ENCODE measurements around the gene PIMREG. TPM values are rescaled to one million over a fixed set of nuclear protein-coding genes. Genes with fewer than 3 reads are reported as not detected.

PIMREG gene
- polyA plus RNA-seq, 1 donor = 13.3 TPM

DNA sequence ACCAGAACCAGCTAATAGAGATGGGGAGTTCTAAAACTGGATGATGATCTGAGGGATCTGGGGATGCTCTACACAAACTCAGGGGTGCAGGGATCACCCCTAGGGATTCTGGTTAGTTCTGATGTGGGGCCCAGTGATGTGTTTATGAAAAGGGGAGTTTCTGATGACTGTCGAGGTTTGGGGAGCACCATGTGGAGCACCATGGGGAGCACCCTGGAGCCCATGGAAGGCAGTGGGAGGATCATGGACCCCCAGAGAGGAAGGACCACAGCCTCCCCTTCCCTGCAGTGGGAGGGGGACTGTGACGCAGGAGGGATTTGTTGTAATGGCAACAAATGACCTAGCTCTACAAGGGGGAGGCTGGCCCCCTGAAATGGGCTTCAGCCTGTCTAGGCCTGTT lies 18.4 kb downstream of the PIMREG start:
- DNase-seq = no peak

DNA sequence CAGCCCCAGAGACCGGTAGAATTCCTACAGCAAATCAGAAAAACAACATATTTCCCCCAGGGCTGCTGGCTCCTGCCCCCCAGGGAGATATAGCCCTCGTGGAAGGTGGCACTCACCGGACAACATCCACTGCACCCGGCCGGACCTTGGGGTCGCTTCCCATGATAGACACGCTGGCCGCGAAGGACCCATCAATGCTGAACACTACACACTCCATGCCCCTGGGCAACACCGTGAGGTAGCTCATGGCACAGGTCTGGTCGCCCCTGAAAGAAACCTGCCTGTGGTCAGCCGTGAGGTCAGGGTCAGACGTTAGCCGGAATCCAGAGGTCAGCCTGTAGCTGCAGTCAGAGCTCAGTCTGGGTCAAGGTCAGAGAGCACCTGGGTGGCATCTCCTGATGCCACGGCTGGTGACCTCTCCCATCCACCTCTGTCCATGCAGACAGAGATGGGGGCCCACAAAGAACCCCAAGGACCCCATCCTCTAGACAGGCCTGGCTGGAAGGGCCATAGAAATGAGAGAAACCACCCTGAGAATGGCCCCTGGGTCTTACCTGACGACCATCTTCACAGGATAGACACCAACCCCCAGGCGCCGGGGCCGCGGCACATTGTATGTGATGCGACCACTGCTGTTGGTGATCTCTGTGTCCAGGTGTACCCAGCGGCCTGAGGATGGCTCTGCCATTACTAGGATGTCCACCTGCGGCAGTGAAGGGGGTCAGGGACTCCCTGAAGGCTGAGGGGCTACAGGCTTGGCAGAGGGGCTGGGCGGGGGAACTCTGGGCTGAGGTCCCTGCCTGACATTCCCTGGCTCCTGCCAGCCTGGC lies 19.6 kb downstream of the PIMREG start:
- no peak for DNase-seq

DNA sequence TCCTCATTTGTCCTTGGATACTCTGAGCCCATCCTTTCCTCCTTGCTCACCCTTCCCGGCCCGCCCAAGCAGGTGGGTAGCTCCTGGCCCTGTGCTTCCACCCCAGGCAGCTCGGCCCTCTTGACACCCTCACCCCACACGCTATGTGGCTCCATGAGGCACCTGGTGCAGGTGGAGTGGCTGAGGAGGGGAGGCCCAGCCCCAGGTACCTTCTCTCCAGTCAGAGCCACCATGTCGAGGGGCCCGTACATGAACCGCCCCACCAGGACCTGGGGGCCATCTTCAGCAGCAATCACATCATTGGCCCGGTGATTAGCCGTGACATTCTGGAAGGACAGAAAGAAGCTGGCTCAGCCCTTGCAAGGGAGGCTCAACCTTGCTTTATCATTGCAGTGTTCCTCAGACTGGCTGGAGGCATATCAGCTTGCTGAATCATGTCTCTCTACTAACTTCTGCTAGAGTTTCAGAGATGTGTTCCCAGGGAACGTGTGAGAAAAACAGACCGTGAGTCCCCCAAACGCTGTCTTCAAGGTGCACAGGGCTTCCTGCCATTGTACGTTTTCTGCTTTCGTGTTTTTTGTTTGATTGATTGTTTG lies 20.3 kb downstream of the PIMREG start:
- no peak for DNase-seq

DNA sequence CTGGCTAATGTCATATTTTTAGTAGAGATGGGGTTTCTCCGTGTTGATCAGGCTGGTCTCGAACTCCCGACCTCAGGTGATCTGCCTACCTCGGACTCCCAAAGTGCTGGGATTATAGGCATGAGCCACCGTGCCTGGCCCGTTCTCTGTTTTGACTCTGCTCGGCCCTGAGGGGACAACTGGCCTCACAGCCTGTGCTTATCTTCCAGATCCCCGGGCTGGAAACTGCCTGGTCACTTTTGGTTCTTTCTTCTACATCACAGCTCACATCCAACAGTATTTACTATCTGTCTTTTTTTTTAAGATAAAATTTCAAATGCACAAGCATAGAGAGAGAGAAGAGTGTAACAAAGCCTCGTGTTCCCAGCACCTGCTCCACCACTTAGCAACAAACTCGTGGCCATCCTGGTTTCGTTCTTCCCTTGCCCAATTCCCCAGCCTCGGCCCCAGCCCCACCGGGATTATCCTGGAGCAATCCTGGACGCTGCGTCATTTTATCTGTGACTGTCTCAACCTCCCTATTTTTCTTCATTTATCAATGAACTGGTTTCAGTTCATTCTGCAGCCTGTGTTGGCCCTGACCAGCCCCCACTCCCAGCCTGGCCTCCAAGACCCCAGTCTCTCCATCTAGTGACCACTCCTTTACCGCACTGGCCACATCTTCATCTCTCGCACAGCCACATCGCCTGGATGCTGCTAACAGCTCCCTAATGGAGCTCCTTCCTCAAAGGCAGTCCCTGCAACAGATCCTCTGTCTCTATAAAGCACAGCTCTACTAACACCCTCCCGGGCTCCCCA lies 21.1 kb downstream of the PIMREG start:
- no peak for DNase-seq

DNA sequence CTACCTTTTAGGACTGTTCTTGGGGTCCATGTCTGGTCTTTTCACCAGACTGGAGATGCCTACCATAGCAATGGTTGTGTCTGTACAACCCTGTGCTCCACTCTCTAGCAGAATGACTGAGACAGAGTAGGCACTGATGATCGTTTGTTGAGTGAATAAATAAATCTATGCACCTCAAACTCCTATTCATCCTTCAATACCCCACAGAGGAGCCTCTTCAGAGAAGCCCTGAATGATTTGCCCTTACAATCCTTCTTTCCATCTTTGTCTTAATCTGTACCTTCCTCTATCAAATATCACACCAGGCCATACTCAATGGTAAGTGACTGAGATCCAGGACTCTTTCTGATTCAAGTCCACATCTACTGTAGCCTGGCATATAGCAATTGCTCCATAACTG lies 23.3 kb downstream of the PIMREG start:
- DNase-seq = no peak

DNA sequence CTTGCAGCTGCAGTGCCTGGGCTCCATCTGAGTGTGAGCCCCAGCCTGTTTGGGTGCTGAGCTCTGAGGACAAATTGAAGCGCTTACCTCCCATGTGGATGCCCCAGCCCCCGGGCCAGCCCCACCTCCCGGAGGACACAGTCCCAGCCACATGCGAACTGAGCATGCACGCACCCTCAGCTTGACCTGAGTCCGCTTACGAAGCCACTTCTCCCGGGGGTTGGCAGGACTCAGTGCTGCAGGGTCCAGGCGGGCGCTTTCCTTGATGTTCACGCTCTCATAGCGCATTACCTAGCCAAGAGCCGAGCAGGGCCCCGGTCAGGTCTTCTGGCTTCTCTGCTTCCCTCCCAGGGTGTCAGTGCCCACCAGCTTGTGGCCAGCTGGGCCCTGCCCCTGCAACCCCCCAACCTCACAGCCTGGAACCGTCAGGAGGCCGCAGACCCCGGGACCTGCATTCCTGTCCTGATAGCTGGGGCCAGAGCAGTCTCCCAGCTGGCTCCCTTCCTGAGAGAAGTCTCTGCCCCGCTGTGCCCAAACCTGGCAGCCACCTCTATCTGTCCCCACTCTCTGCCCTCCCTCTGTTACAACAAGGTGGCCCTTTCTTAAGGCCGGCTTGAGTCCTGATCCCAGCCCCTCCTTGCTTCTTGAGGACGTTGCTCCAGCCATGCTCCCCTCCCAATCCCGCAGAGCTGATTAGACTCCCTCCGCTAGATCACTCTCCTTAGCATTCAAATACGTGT lies 24.0 kb downstream of the PIMREG start:
- DNase-seq = no peak

DNA sequence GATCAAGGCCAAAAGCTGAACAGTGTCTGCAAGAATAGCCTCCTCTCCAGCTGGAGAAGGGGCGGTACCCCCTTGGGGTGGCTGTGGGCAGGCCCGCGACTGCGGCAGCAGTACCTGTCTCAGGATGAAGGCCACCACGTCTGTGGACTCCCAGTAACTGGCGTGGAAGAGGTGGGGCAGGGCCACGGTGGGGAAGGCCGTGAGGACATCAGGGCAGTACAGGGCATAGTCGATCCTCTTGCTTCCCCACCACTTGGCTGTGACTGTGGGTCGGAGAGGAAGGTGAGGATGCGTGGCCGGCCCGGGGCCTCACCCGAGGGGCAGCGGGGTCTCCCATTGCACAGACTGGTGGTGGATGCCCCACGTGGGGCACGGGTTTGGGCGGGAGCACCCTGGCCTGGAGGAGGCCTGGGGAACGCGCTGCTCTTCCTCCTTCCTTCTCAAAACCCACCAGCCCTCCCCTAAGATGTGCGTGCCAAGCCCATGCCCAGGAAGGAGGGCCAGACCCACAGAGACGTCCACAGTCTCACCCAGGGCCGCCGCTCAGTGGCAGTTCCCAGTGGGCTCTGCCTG lies 26.0 kb downstream of the PIMREG start:
- no peak for DNase-seq

DNA sequence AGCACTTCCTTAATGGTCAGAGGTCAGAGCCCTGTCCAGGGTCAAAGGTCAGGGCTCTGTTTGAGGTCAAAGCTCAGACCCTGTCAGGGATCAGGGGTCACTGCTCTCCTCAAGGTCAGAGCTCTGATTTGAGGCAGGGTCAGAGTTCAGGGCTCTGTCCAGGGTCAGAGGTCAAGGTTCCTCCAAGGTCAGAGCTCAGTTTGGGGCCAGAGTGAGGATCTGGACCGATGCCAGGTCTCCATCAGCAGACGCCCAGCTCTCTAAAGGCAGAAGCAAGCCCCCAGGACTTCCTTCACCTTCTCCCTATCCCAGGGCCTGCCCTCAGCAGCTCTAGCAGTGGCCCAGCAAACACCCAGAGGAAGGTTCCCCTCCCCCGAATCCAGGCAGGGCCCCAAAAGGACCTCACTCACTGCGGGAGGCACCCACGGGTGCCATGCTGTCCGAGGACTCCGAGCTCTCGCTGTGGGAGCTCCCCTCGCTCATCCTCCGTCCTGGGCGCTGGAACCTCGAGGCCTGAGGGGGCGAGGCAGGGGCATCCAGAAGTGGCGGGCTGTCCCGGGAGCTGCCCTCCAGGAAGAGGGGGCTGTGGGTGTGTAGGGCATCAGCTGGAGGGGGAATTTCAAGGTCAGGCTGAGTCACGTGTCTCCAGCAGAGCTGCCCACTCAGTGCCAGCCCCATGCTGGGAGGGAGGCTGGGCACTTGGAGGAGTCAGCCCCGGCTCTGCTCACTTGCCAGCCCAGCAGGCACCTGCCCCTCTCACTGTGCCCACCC lies 26.7 kb downstream of the PIMREG start:
- DNase-seq = no peak

DNA sequence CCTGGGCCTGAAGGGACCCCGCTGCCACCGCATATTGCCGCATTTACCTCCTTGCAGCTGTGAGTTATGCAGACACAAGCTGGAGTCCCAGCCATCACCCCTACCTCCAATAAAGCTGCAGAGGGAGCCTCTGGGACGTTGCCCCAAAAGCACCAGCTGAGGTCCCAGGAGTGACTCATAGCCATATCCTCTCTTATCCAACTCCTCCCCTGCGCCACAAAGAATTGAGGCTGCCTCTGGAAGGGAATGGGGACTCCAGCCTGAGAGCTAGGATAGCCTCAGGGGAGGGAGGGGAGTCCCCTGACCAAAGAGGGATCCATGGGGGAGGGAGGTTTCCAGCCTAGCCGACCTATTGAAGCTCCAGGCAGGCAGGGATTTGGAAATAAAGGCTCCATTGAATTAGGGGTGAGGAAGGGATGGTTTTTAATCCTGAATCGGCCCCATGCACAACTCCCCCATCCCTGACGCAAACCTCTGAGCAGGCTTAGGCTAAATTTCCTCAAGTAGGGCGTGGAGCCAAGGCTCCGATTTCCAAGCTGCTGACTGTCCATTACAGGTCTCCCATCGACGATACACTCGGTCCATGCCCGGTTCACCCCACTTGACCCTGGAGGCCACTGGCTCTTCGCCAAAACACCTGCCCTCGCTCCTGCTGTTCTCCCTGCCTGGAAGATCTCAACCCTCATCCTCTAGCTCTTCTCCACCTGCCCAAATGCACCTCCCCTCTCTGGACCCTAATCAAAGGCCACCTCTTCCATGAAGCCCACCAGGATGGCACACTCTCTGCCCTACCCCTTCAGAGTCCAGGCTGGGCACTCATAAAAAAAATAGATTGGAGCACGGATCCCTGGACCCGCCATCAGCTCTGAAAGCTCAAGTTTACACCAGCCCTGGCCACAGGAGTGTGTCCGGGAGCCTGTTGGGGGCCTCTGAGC lies 27.5 kb downstream of the PIMREG start:
- DNase-seq = no peak

DNA sequence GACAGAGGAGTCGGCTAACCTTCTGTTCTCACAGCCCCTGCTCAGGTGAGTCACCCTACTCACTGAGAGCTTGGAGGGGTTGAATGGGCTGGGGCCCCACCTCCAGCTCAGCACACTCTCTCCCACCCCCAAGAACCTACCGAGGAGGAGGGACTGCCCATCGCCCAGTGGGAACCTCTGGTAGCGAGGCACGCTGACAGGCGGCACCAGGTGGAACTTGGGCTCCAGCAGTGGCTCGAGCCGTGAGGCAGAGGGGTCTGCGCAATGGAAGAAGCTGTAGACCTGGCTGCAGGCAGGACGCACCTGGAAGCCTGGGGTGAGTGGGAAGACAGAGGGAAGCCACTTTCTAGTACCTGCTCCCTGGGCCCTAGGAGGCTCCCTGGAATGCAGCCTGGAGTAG lies 28.3 kb downstream of the PIMREG start:
- DNase-seq = no peak

DNA sequence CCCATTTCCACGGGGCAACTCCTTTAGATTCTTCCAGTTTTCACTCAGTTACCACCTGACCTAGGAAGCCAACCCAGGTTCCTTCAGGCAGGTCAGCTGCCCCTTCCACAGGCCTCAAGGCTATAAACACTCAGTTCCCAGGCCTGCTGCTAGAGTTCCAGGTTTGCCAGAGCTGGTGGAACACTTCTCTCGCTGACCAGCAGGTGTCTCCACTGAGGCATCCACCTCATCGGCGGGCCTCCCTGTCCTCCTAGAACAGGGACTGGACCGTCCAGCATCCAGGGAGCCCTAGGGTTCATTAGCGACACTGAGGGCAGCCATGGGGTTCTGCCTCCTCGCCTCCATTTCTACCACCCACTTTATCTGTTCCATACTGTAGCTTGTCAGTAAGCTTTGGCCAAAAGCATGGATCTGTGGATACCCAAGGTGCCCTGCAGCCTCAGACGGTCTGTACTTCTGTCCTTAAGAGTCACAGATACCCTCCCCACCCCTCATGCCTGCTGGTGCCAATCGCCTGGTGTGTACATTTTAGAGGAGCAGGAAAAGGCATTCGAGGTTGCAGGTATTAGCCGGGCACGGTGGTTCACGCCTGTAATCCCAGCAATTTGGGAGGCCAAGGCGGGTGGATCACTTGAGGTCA lies 29.0 kb downstream of the PIMREG start:
- peak; percentile 71 for DNase-seq

DNA sequence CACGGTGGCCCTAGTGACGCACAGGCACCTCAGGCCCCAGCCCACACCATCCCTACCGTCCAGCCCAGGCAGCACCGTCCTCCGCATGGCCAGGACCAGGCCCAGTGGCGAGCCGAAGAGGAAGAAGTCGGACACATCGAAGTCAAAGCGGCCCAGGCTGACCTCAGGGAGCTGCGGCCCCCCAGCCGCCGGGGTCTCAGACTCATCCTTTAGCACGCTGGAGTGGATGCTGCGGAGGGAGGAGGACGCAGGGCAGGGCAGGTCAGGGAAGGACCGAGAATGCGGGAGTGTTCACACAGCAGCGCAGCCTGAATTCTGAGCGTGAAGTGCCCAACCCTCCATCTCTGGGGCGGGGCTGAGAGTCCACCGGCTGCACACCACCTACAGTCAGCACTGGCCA lies 30.1 kb downstream of the PIMREG start:
- no peak for DNase-seq

DNA sequence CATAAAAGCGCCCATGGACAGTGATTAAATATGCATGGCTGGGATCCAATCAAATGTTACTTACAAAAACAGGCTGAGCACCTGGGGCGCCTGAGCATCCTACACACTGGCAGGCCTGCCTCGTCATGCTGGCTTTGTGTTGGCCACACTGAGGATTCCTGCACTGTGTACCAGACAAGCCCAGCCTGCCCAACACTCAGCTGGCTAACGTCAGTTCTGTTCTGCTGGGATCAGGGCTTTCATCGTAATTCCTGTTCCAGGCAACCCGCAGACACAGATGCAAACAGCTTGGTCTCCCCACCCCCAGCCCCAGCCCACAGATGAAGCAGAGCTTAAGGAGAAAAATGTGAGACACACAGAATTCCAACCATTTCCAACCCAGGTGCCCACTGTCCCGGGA lies 30.7 kb downstream of the PIMREG start:
- DNase-seq = no peak

DNA sequence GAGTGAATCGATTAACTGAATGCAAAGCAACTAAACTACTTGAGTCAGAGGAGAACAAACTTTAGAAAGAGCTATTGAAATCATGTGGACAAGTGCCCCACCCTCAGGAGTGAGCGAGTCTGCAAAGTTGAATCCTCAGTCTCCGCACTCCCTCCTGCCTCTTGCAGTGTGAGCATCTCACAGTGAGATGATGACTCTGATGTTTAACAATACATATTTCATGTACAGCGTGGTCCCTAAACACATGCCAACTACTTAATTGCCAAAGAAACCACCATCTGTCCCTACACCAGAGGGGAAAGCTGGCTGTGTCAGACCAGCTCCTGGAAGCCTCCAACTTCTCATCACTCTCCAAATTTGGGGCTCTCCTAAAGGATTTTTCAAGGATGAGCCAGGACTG lies 31.2 kb downstream of the PIMREG start:
- DNase-seq = no peak

DNA sequence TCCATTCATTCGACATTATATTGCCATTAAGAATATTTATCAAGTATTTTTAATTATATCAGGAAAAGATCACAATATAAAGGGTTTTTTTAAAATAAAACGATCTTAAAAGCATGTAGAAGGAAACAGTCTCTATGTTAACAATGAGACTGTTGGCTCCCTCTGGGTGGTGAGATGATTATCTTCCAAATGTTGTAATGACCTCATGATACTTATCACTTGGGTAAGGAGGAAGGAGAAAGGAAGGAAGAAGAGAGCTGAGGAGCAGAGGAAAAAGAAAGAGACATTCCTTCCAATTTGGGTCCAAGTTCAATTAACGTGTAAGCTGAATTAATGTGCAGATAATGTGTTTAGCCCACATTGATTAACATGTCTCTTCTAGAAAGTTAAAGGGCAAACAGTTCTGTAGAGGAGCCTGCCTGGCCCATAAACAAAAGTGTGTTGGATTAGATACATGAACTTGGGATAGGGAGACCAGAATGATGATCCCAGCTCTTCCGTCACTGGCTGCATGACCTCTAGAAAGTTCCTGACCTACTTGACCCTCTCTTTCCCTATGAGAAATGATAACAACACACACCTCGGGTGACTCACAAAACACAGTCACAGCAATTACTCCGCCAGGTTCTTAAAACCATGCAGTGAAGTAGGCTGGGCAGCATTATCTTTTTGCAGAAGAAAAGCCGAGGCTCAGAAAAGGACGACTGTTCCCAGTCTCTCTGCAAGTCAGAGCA lies 32.0 kb downstream of the PIMREG start:
- no peak for DNase-seq

DNA sequence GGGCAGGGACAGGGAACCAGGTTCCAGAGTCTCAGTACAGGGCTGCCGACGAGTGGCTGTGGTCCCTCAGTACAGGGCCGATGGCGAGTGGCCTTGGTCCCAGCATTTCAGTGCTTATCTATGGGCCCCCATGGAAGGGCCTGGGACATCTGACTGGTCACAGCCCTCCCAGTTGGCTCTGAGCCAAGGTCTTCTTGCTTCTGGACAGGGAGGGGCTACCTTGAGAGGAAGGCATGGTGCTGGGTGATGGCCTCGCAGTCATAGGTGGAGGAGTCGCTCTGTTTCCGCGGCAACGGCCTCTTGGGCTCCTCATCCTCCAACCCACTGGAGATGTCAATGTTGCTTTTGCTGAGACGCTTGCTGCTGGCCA lies 32.5 kb downstream of the PIMREG start:
- DNase-seq = no peak

DNA sequence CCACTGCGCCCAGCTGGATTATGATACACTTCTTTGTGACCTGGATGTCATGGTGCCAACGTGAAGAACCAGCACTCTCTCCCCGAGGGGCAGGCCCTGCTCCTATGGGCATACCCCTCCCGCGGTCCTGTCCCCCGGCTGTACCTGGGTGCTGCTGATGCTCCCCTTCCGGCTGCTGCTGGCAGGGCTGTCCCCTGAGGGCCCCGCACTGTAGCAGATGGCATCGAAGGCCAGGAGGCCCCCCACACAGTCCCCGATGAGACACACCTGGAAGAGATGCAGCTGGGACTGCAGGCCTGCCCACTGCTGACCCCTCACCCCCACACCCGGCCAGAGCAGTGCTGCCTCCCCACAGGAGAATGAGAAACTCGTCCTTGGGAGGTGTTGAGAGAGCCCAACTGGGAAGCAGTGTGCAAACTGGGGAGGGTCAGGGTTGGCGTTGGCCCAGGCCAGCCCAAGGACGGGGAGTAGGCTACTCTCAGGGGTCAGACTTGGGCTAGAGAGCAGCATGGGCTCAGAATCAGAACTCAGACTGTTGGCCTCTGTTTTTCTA lies 33.7 kb downstream of the PIMREG start:
- DNase-seq = no peak

DNA sequence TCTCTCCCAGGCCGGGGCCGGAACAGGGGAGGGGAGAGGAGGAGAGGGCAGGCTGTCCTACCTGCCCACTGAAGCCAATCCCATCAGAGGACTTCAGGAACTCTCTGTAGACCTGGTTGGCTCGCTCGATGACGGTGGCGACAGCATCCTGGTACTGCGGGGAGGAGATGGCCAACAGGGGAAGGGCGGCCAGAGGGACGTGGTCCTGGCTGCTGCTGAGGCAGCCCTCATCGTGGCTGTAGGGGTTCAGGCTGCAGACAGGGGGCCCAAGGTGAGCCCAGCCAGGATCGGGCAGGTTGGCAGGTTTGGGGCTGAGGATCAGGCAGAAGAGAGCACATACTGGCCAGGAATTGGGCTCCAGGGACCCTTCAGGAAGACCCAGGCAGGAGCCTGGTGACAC lies 34.2 kb downstream of the PIMREG start:
- DNase-seq = no peak

All from hindlimb muscle (tissue), 1 donor.